Measurements from ENCODE around the gene CIITA.

DNA sequence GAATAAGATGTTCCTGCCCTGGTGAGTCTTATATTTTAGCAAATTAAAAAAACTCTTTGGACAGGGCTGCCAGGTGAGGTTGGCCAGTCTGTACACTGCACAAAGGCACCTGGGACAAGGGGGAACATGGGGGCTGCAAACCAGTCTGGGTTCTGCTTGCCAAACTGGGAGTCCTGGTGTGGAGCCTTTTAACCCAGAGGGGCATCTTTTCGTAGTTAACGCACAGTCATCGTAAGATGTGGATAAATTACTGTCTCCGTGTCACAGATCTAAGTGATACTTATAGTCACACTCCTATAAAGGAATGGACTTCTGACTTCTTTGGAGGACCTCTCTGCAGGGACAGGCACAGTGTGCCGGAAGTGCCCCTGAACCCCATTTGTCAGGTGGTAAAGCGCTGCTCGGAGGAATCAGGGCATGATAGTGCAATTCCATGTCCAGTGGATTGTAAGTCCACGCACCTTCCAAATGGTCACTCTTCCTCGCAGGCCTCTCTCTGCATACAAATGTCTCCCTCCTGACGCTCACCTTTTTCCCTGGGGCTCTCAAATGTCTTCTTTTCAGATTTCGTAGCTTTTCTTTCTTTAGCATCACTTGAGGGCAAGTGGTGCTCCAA lies 50.6 kb downstream of the CIITA start:
- TF ChIP-seq POLR2A (IDR thresholded peaks at IDR 0.05), result no peak
- TF ChIP-seq, protein P1, sequence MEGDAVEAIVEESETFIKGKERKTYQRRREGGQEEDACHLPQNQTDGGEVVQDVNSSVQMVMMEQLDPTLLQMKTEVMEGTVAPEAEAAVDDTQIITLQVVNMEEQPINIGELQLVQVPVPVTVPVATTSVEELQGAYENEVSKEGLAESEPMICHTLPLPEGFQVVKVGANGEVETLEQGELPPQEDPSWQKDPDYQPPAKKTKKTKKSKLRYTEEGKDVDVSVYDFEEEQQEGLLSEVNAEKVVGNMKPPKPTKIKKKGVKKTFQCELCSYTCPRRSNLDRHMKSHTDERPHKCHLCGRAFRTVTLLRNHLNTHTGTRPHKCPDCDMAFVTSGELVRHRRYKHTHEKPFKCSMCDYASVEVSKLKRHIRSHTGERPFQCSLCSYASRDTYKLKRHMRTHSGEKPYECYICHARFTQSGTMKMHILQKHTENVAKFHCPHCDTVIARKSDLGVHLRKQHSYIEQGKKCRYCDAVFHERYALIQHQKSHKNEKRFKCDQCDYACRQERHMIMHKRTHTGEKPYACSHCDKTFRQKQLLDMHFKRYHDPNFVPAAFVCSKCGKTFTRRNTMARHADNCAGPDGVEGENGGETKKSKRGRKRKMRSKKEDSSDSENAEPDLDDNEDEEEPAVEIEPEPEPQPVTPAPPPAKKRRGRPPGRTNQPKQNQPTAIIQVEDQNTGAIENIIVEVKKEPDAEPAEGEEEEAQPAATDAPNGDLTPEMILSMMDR (IDR thresholded peaks at IDR 0.05), result no peak
- TF ChIP-seq POLR2AphosphoS5 (IDR thresholded peaks at IDR 0.05), result no peak
- no peak for TF ChIP-seq EP300 (IDR thresholded peaks at IDR 0.05)

Data from stomach (tissue), 4 donors.